HG03135 (cell line): ENCODE results near the gene NCAM1.

ENCODE experiments used
- ATAC-seq: cut with Tn5 transposase; IDR thresholded peaks from one replicate; pipeline ENCODE4 v1.9.1; 2021; ENCODE audit warnings: mild to moderate bottlenecking, moderate library complexity; ENCODE audit not compliant: unreplicated experiment

Gene NCAM1

GRCh38 chr11:113271551-113272245, 310.5 kb downstream of the NCAM1 start:
- ATAC-seq: no peak

GRCh38 chr11:113272281-113272680, 311.1 kb downstream of the NCAM1 start:
- ATAC-seq: no peak

GRCh38 chr11:113272927-113273615, 311.9 kb downstream of the NCAM1 start:
- ATAC-seq: no peak

GRCh38 chr11:113273720-113274119, 312.5 kb downstream of the NCAM1 start:
- no peak for ATAC-seq

GRCh38 chr11:113274713-113275582, 313.7 kb downstream of the NCAM1 start:
- ATAC-seq: no peak

GRCh38 chr11:113275602-113276001, 314.4 kb downstream of the NCAM1 start:
- no peak for ATAC-seq

- ATAC-seq: no peak
These were observed 315.2 kb downstream of the NCAM1 start for GRCh38 chr11:113276466-113276865.

- ATAC-seq: no peak
These were observed 316.7 kb downstream of the NCAM1 start for GRCh38 chr11:113277907-113278306.

- no peak for ATAC-seq
These were observed 317.3 kb downstream of the NCAM1 start for GRCh38 chr11:113278481-113278880.

- ATAC-seq: no peak
These were observed 317.7 kb downstream of the NCAM1 start for GRCh38 chr11:113278925-113279324.

- ATAC-seq: no peak
These were observed 318.4 kb downstream of the NCAM1 start for GRCh38 chr11:113279591-113279990.

- ATAC-seq: no peak
These were observed 320.0 kb downstream of the NCAM1 start for GRCh38 chr11:113281052-113281725.

GRCh38 chr11:113282898-113283437, 321.7 kb downstream of the NCAM1 start:
- no peak for ATAC-seq

- ATAC-seq: no peak
These were observed 322.7 kb downstream of the NCAM1 start for GRCh38 chr11:113283881-113284280.

- no peak for ATAC-seq
These were observed 324.8 kb downstream of the NCAM1 start for GRCh38 chr11:113286009-113286408.

GRCh38 chr11:113286509-113287497, 325.6 kb downstream of the NCAM1 start:
- no peak for ATAC-seq

- no peak for ATAC-seq
These were observed 326.6 kb downstream of the NCAM1 start for GRCh38 chr11:113287801-113288200.

GRCh38 chr11:113288286-113288863, 327.2 kb downstream of the NCAM1 start:
- no peak for ATAC-seq
